ENCODE measurements around the gene MLXIPL.
"Not testable (repeated sequence)": the region's sequence is repeated elsewhere in the genome, so short reads cannot be mapped to it uniquely, and the experiment has no call there.

Gene MLXIPL

GRCh38 chr7:73612598-73613269 lies 11.6 kb downstream of the MLXIPL start:
- DNase-seq (ENCODE audit: low read depth in 2 of 2) = no peak

GRCh38 chr7:73611017-73611555 lies 13.2 kb downstream of the MLXIPL start:
- DNase-seq (ENCODE audit: low read depth in 2 of 2) = no peak

GRCh38 chr7:73610105-73610504 lies 14.2 kb downstream of the MLXIPL start:
- no peak for DNase-seq (ENCODE audit: low read depth in 2 of 2)

- DNase-seq (ENCODE audit: low read depth in 2 of 2) = not testable (repeated sequence)
Observed at GRCh38 chr7:73607692-73607983, 16.7 kb downstream of the MLXIPL start.

GRCh38 chr7:73606801-73607691 lies 17.3 kb downstream of the MLXIPL start:
- DNase-seq (ENCODE audit: low read depth in 2 of 2) = peak; percentile 32 to 35

- DNase-seq (ENCODE audit: low read depth in 2 of 2) = no peak
Observed at GRCh38 chr7:73605601-73606220, 18.6 kb downstream of the MLXIPL start.

GRCh38 chr7:73602721-73603651 lies 21.3 kb downstream of the MLXIPL start:
- no peak for DNase-seq (ENCODE audit: low read depth in 2 of 2)

- no peak for DNase-seq (ENCODE audit: low read depth in 2 of 2)
Observed at GRCh38 chr7:73599916-73600315, 24.4 kb downstream of the MLXIPL start.

GRCh38 chr7:73599151-73599882 lies 25.0 kb downstream of the MLXIPL start:
- no peak for DNase-seq (ENCODE audit: low read depth in 2 of 2)

- no peak for DNase-seq (ENCODE audit: low read depth in 2 of 2)
Observed at GRCh38 chr7:73597978-73598782, 26.1 kb downstream of the MLXIPL start.

- no peak for DNase-seq (ENCODE audit: low read depth in 2 of 2)
Observed at GRCh38 chr7:73596191-73597065, 27.9 kb downstream of the MLXIPL start.

- no peak for DNase-seq (ENCODE audit: low read depth in 2 of 2)
Observed at GRCh38 chr7:73595358-73595757, 29.0 kb downstream of the MLXIPL start.

GRCh38 chr7:73593207-73594045 lies 30.9 kb downstream of the MLXIPL start:
- DNase-seq (ENCODE audit: low read depth in 2 of 2) = no peak

- no peak for DNase-seq (ENCODE audit: low read depth in 2 of 2)
Observed at GRCh38 chr7:73586911-73587310, 37.4 kb downstream of the MLXIPL start.

- no peak for DNase-seq (ENCODE audit: low read depth in 2 of 2)
Observed at GRCh38 chr7:73585196-73585595, 39.1 kb downstream of the MLXIPL start.

GRCh38 chr7:73582664-73583202 lies 41.6 kb downstream of the MLXIPL start:
- no peak for DNase-seq (ENCODE audit: low read depth in 2 of 2)

- DNase-seq (ENCODE audit: low read depth in 2 of 2) = not testable (repeated sequence)
Observed at GRCh38 chr7:73581006-73581405, 43.3 kb downstream of the MLXIPL start.

Measured in stimulated activated CD8-positive, alpha-beta memory T cell treated with anti-CD3 and anti-CD28 coated beads, Interleukin-7, amount 100 ng/mL, for 4 hours (primary cell).